ENCODE results near the gene GSN. TPM values are rescaled to one million over a fixed set of nuclear protein-coding genes. Genes with fewer than 3 reads are reported as not detected.

Gene GSN
- total RNA-seq, 1 donor, result 253 TPM

DNA sequence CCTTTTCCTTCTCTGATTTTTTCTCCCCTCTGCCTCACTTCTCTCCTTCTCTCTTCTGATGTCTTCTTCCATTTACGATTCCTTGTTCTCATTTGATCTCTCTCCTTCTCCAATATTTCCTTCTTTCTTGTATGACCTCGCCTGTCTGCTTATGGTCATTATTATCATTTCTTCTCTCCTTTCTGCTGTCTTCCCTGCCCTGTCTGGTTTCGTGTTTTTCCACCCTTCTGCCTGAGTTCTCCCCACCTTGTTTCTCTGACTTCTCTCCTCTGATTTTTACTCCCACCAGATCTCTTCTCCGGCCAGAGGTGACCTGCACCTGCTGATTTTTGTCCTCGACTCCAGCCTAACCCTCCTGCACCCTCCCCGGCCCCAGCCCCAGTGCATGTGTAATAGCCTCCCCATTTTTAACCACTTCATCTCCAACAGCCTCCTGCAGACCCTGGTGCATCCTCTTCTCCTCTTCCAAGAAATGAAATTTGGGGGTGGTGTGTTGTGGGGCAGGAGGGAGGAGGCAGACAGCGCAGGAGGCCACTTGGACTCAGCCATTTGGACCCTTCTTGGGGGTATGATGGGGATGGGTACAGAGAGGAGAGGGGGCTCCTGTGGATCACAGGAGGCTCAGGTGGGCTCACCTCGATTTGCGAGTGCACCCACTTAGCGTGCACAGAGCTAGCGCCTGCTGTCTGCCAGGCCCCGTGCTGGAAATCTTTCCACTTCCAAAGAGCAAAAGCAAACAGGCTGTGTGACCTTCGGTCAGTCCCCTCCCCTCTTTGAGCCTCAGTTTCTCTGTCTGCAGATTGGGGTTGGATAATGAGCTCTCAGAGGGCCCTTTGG lies 32.5 kb downstream of the GSN start:
- TF ChIP-seq CTCF (IDR thresholded peaks at IDR 0.05; ENCODE audit: insufficient read depth, low read length), result no peak
- H3K4me3 ChIP-seq (ENCODE audit: low read depth, low read length), result peak overlapping the region; percentile 60
- DNase-seq (ENCODE audit: low read depth), result no peak

DNA sequence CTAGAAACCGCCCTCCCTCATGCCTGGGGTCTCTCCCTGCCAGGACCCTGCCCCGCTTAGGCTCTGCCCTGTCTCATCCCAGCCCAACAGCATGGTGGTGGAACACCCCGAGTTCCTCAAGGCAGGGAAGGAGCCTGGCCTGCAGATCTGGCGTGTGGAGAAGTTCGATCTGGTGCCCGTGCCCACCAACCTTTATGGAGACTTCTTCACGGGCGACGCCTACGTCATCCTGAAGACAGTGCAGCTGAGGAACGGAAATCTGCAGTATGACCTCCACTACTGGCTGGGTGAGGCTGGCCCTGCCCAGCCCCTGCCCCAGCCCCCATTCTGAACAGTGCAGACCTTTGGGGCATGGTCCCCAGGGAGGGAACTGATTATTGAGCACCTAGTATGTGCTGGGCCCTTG lies 33.9 kb downstream of the GSN start:
- DNase-seq (ENCODE audit: low read depth), result no peak
- no peak for TF ChIP-seq CTCF (IDR thresholded peaks at IDR 0.05; ENCODE audit: insufficient read depth, low read length)
- no peak overlapping the region for H3K4me3 ChIP-seq (ENCODE audit: low read depth, low read length)

DNA sequence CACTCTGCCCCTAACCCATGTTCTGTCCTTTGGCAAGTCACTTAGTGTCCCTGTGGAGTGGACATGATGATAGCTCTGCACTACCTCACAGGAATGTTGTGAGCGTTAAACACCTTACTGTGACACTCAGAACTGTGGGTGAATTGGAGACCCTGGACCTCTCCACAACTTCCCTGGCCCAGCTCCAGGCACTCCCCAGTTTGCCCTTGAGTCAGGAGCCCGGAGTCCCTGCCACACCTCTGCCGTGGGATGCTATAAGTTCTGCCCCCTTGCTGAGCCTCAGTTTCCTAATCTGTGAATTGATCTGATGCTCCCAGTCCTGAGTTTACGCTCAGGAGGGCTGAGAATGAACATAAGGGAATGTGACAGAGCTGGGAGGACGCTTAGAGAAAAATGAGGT lies 34.4 kb downstream of the GSN start:
- DNase-seq (ENCODE audit: low read depth), result no peak
- TF ChIP-seq CTCF (IDR thresholded peaks at IDR 0.05; ENCODE audit: insufficient read depth, low read length), result no peak
- H3K4me3 ChIP-seq (ENCODE audit: low read depth, low read length), result no peak overlapping the region

GRCh38 chr9:121302786-121303185 lies 34.8 kb downstream of the GSN start:
- no peak overlapping the region for H3K4me3 ChIP-seq (ENCODE audit: low read depth, low read length)
- DNase-seq (ENCODE audit: low read depth), result no peak
- TF ChIP-seq CTCF (IDR thresholded peaks at IDR 0.05; ENCODE audit: insufficient read depth, low read length), result no peak

DNA sequence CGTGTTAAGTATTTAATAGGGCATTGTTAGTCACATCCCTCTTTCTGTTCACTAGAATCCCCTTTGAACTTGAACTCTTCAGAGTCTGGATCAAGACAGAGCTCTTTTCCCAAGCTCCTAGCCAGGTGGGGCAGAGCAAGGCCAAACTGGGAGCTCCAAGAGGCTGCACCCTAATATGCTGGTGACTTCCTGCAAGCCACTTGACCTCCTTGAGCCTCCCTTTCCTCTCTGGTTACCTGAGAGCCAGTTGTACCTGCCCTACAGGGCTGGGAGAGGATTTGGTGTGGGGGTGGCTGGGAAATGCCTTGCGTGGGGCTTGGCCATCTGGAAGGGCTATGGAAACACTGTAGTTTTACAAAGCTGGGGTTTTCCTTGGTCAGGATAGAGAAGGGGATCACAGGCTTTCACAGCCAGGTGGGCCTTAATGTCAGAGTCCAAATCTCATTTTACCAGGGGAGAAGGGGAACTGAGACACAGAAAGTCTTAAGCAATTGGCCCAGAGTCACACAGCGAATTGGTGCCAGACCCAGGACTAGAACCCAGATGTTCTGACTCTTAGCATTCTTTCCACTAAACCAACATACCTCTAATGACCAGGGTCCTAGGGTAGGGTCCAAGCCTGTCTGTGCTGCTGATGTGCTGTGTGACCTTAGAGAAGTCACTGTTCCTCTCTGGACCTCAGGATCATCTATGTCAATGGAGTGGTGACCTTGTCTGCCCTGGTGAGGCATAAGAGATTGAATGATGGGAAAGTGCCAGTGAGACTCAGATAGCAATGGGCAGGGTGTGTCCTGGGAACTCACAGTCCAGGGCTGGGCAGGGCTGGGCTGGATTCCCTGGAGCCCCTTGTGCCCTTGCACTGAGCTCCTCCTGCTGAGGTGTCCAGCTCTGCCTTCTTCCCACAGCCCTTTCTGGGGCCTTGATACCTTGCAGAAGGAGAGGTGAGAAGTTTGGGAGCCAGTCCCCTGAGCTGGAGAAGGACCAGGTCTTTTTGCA lies 35.8 kb downstream of the GSN start:
- TF ChIP-seq CTCF (IDR thresholded peaks at IDR 0.05; ENCODE audit: insufficient read depth, low read length), result no peak
- no peak overlapping the region for H3K4me3 ChIP-seq (ENCODE audit: low read depth, low read length)
- no peak for DNase-seq (ENCODE audit: low read depth)

GRCh38 chr9:121304707-121305106 lies 36.7 kb downstream of the GSN start:
- H3K4me3 ChIP-seq (ENCODE audit: low read depth, low read length), result no peak overlapping the region
- no peak for DNase-seq (ENCODE audit: low read depth)
- TF ChIP-seq CTCF (IDR thresholded peaks at IDR 0.05; ENCODE audit: insufficient read depth, low read length), result no peak

Measured in fibroblast of the aortic adventitia (primary cell).